Uterus (tissue), 2 donors: ENCODE measurements around the gene MRPS16.

ENCODE experiments used
- CTCF ChIP-seq, 4 experiments: fragments of 200-600 bp in 2 of 4; fragments of 450-650 bp in 2 of 4; sonication (generic) in 2 of 4; IDR thresholded peaks; one replicate each; pipeline ENCODE4 v1.5.1; 2016 to 2019; ENCODE audit warnings: antibody characterized with exemption in 4 of 4, mild to moderate bottlenecking in 2 of 4, moderate library complexity in 1 of 4
- POLR2A ChIP-seq, 2 donors: fragments of 450-650 bp; IDR thresholded peaks; one replicate each; pipeline ENCODE4 v1.6.1; 2016; ENCODE audit warnings: antibody characterized with exemption in 2 of 2, mild to moderate bottlenecking in 1 of 2, moderate library complexity in 1 of 2

- TF ChIP-seq POLR2A (IDR thresholded peaks at IDR 0.05) (no peak), CTCF (IDR thresholded peaks at IDR 0.05) (no peak)
These were observed 28.7 kb upstream of the MRPS16 start for GRCh38 chr10:73281097-73281496.
